IMR-90 (cell line): ENCODE data around the gene COG4. TPM values are rescaled to one million over a fixed set of nuclear protein-coding genes. Genes with fewer than 3 reads are reported as not detected.

Source experiments
- ATAC-seq: fragments of 200-7000 bp; cut with Tn5 transposase; 2 replicates; pipeline ENCODE4 v1.9.1; 2020; ENCODE audit warnings: low read depth, mild to moderate bottlenecking, moderate library complexity
- BruUV-seq: library from RNA; stranded (reverse); fragments of 400-500 nt; replicated peaks from 2 replicates; lab custom pipeline; 2021; lab: Mats Ljungman, UMichigan
- CTCF ChIA-PET: fragments of 300-600 bp; formaldehyde crosslinking; extraction: SDS; loops from one replicate; lab custom pipeline; 2021; ENCODE audit warnings: antibody characterized with exemption; lab: Yijun Ruan, JAX
- POLR2A ChIA-PET: fragments of 300-600 bp; sonication (Branson Sonifier 250); formaldehyde crosslinking; loops from one replicate; lab custom pipeline; 2022; ENCODE audit warnings: antibody characterized with exemption; ENCODE audit not compliant: unreplicated experiment; lab: Charles Lee
- DNase-seq: peaks from one replicate; pipeline ENCODE4 v3.0.0; 2013
- H2AFZ ChIP-seq: replicated peaks from 2 replicates; pipeline ENCODE3; 2013; ENCODE audit warnings: low read length, mild to moderate bottlenecking; ENCODE audit not compliant: poor library complexity
- H2AK5ac ChIP-seq: 2 replicates; pipeline ENCODE4 v1.6.1; 2013; ENCODE audit warnings: low read depth, low read length, inconsistent platforms
- H2AK9ac ChIP-seq: replicated peaks from 2 replicates; pipeline ENCODE3; 2013; ENCODE audit warnings: mild to moderate bottlenecking, low read depth, low read length, moderate library complexity; ENCODE audit not compliant: poor library complexity
- H2BK120ac ChIP-seq: 2 replicates; pipeline ENCODE4 v1.6.1; 2013; ENCODE audit warnings: low read depth, low read length, inconsistent platforms
- H2BK15ac ChIP-seq: 3 replicates; pipeline ENCODE4 v1.6.1; 2013; ENCODE audit warnings: low read depth, low read length, inconsistent platforms
- H2BK20ac ChIP-seq: 2 replicates; pipeline ENCODE4 v1.6.1; 2013; ENCODE audit warnings: low read depth, mild to moderate bottlenecking, inconsistent platforms, low read length, moderate library complexity
- H2BK5ac ChIP-seq: 2 replicates; pipeline ENCODE4 v1.6.1; 2013; ENCODE audit warnings: mild to moderate bottlenecking, low read depth, low read length, inconsistent platforms; ENCODE audit not compliant: poor library complexity, severe bottlenecking
- H3K14ac ChIP-seq: replicated peaks from 2 replicates; pipeline ENCODE4 v1.6.1; 2013; ENCODE audit warnings: low read depth, low read length, inconsistent platforms
- H3K18ac ChIP-seq: 2 replicates; pipeline ENCODE4 v1.6.1; 2013; ENCODE audit warnings: low read depth, low read length, control low read depth
- H3K23ac ChIP-seq: 2 replicates; pipeline ENCODE4 v1.6.1; 2013; ENCODE audit warnings: low read depth, low read length, inconsistent platforms
- H3K27ac ChIP-seq: 2 replicates; pipeline ENCODE4 v1.5.1; 2013; ENCODE audit warnings: mild to moderate bottlenecking, control low read depth, low read length; ENCODE audit not compliant: insufficient read depth
- H3K27me3 ChIP-seq: 2 replicates; pipeline ENCODE4 v1.6.1; 2013; ENCODE audit warnings: low read length; ENCODE audit not compliant: control insufficient read depth, insufficient read depth
- H3K36me3 ChIP-seq: 2 replicates; pipeline ENCODE4 v1.6.1; 2013; ENCODE audit warnings: low read length, mixed read lengths; ENCODE audit not compliant: control insufficient read depth, insufficient read depth
- H3K4ac ChIP-seq: 2 replicates; pipeline ENCODE4 v1.6.1; 2013; ENCODE audit warnings: low read depth, low read length, inconsistent platforms
- H3K4me1 ChIP-seq: 2 replicates; pipeline ENCODE4 v1.6.1; 2013; ENCODE audit warnings: low read length, mixed read lengths; ENCODE audit not compliant: control insufficient read depth, insufficient read depth
- H3K4me2 ChIP-seq: 2 replicates; pipeline ENCODE4 v1.6.1; 2013; ENCODE audit warnings: low read depth, mild to moderate bottlenecking, control low read depth, low read length, moderate library complexity
- H3K4me3 ChIP-seq: 2 replicates; pipeline ENCODE4 v1.5.1; 2013; ENCODE audit warnings: low read depth, mild to moderate bottlenecking, control low read depth, low read length, moderate library complexity; ENCODE audit not compliant: insufficient read depth
- H3K56ac ChIP-seq: 2 replicates; pipeline ENCODE4 v1.6.1; 2013; ENCODE audit warnings: low read length, inconsistent platforms; ENCODE audit not compliant: insufficient read depth; ENCODE audit errors: extremely low read depth
- H3K79me1 ChIP-seq, 2 experiments: 2 replicates each; pipeline ENCODE4 v1.6.1; 2013; ENCODE audit warnings: low read length in 2 of 2, inconsistent platforms in 1 of 2, low read depth in 1 of 2
- H3K9ac ChIP-seq: 2 replicates; pipeline ENCODE4 v1.6.1; 2013; ENCODE audit warnings: low read depth, low read length, control low read depth
- H3K9me1 ChIP-seq: 2 replicates; pipeline ENCODE4 v1.6.1; 2013; ENCODE audit warnings: low read length, inconsistent platforms; ENCODE audit not compliant: insufficient read depth
- H3K9me3 ChIP-seq: 2 replicates; pipeline ENCODE4 v1.6.1; 2013; ENCODE audit warnings: low read length; ENCODE audit not compliant: control insufficient read depth, insufficient read depth
- H4K20me1 ChIP-seq: 2 replicates; pipeline ENCODE4 v1.6.1; 2013; ENCODE audit warnings: low read length, inconsistent platforms; ENCODE audit not compliant: insufficient read depth
- H4K5ac ChIP-seq: 2 replicates; pipeline ENCODE4 v1.6.1; 2013; ENCODE audit warnings: mild to moderate bottlenecking, low read depth, low read length, control low read depth
- H4K8ac ChIP-seq, 2 experiments: 2 replicates each; pipeline ENCODE4 v1.6.1; 2013; ENCODE audit warnings: low read depth in 2 of 2, low read length in 2 of 2, control low read depth in 1 of 2, inconsistent platforms in 1 of 2
- H4K91ac ChIP-seq: 2 replicates; pipeline ENCODE4 v1.6.1; 2013; ENCODE audit warnings: low read depth, low read length, inconsistent platforms; ENCODE audit not compliant: insufficient read depth
- BHLHE40 ChIP-seq: fragments of 150-350 bp; IDR thresholded peaks from 2 replicates; pipeline ENCODE4 v1.6.1; 2016; ENCODE audit warnings: mild to moderate bottlenecking, low read depth, low read length
- CEBPB ChIP-seq: IDR thresholded peaks from 2 replicates; pipeline ENCODE4 v1.6.1; 2012; ENCODE audit warnings: low read depth, low read length, improper control_type of control experiment
- POLR2A ChIP-seq: IDR thresholded peaks from 2 replicates; pipeline ENCODE4 v1.6.1; 2012; ENCODE audit warnings: mild to moderate bottlenecking, low read depth, low read length
- SMC3 ChIP-seq: fragments of 150-350 bp; IDR thresholded peaks from 2 replicates; pipeline ENCODE4 v1.6.1; 2016; ENCODE audit warnings: low read depth, mild to moderate bottlenecking, antibody characterized with exemption, low read length, moderate library complexity
- WGBS, 2 experiments: methylation state at CpG; one replicate each; pipeline versions ENCODE4 v1.1.5 to v1.1.7; 2013; ENCODE audit warnings: missing lambda C conversion rate in 2 of 2; ENCODE audit not compliant: insufficient read length in 1 of 2; ENCODE audit errors: extremely low coverage in 2 of 2; 5-methylcytosine and 5-hydroxymethylcytosine counted together
- dilution Hi-C: fragments of 300-500 bp; cut with HindIII; formaldehyde crosslinking; loops from one replicate; pipeline ENCODE4 v1.14.3; 2018; ENCODE audit warnings: low sequenced_read_pairs; ENCODE audit not compliant: unreplicated experiment
- in situ Hi-C: fragments of 300-500 bp; cut with MboI; formaldehyde crosslinking; loops from 3 replicates; pipeline ENCODE4 v1.14.3; 2019; ENCODE audit warnings: low sequenced_read_pairs, inconsistent platforms, mixed read lengths
- intact Hi-C: fragments of 100-400 bp; cut with micrococcal nuclease; formaldehyde crosslinking; loops from 2 replicates; pipeline ENCODE4 v1.10.0; 2022
- polyA plus RNA-seq, 3 experiments: library from polyadenylated mRNA; depleted of rRNA; stranded (reverse); fragments of >200 nt; gene quantifications; 2 replicates each; pipeline ENCODE4 v1.2.3, GENCODE V29; 2012; ENCODE audit warnings: low replicate concordance in 1 of 3
- total RNA-seq: library from RNA; depleted of rRNA; stranded (reverse); fragments of >200 nt; gene quantifications from 2 replicates; pipeline ENCODE4 v1.2.3, GENCODE V29; 2012
- TF ChIP-seq, protein P1 (sequence below): fragments of 150-350 bp; IDR thresholded peaks from 2 replicates; pipeline ENCODE4 v1.6.1; 2017; ENCODE audit warnings: mild to moderate bottlenecking, antibody characterized with exemption, low read length, low read depth
- TF ChIP-seq, protein P2 (sequence below): fragments of 150-350 bp; IDR thresholded peaks from 2 replicates; pipeline ENCODE4 v1.6.1; 2016; ENCODE audit warnings: low read depth, mild to moderate bottlenecking, low read length, moderate library complexity, borderline replicate concordance
- TF ChIP-seq, protein P3 (sequence below): conservative IDR thresholded peaks from 2 replicates; pipeline ENCODE4 v1.5.1; 2012; ENCODE audit warnings: mild to moderate bottlenecking, low read depth, low read length, improper control_type of control experiment

Gene COG4
- total and polyA plus RNA-seq, 2 of the 4 experiments (the other 2 are of a cell fraction), result 47.5 to 96.1 TPM

DNA sequence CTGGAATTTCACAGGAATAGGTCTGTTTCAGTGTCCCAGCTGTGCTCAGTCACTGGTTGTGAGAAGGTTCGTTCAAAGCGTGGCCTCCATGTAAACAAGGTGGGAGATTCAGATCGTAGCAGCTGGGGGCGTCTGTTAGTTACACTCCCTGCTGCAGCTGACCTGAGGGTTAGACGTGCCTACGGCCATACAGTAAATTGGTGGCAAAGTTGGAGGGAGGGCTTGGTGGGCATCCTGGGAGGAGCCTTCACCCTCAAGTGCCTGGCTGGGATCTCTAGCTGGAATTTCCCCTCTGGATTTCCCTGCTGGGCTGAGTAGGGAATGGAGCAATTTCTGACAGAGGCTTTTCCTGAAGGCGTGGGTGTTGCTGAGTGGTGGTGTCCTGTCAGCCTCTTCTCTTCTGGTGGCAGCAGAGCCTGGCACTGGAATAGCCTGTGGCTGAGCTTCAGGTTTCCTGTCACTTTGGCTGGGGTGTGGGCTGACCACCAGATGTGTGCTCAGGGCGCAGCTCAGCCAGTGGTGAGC lies 62.6 kb downstream of the COG4 start:
- CTCF ChIA-PET, result interaction anchor here (1.1 kb wide), 1 partner anchor 11 kb away, joined by 4 read pairs; no protein-coding TSS in a partner anchor
- no peaks in the 10 kb centered on the region for H3K27me3 ChIP-seq
- in situ Hi-C loops, result no loop called here

More for the DNA sequence above, 62.6 kb downstream of the COG4 start:
- TF ChIP-seq, protein P1, sequence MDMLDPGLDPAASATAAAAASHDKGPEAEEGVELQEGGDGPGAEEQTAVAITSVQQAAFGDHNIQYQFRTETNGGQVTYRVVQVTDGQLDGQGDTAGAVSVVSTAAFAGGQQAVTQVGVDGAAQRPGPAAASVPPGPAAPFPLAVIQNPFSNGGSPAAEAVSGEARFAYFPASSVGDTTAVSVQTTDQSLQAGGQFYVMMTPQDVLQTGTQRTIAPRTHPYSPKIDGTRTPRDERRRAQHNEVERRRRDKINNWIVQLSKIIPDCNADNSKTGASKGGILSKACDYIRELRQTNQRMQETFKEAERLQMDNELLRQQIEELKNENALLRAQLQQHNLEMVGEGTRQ, result no peak
- TF ChIP-seq BHLHE40 (no peak), SMC3 (no peak), POLR2A (no peak), CEBPB (0 out of 2 replicates have a peak, but pooled peaks have one; percentile 15)
- TF ChIP-seq, protein P2, sequence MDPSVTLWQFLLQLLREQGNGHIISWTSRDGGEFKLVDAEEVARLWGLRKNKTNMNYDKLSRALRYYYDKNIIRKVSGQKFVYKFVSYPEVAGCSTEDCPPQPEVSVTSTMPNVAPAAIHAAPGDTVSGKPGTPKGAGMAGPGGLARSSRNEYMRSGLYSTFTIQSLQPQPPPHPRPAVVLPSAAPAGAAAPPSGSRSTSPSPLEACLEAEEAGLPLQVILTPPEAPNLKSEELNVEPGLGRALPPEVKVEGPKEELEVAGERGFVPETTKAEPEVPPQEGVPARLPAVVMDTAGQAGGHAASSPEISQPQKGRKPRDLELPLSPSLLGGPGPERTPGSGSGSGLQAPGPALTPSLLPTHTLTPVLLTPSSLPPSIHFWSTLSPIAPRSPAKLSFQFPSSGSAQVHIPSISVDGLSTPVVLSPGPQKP, result no peak
- TF ChIP-seq, protein P3, sequence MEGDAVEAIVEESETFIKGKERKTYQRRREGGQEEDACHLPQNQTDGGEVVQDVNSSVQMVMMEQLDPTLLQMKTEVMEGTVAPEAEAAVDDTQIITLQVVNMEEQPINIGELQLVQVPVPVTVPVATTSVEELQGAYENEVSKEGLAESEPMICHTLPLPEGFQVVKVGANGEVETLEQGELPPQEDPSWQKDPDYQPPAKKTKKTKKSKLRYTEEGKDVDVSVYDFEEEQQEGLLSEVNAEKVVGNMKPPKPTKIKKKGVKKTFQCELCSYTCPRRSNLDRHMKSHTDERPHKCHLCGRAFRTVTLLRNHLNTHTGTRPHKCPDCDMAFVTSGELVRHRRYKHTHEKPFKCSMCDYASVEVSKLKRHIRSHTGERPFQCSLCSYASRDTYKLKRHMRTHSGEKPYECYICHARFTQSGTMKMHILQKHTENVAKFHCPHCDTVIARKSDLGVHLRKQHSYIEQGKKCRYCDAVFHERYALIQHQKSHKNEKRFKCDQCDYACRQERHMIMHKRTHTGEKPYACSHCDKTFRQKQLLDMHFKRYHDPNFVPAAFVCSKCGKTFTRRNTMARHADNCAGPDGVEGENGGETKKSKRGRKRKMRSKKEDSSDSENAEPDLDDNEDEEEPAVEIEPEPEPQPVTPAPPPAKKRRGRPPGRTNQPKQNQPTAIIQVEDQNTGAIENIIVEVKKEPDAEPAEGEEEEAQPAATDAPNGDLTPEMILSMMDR, result no peak
- Histone ChIP-seq H2AFZ (peak overlapping the region; percentile 12), H3K9me3 (no peaks in the 10 kb centered on the region), H3K36me3 (peaks cover 12% of the 10 kb centered on the region), H4K5ac (no peak overlapping the region), H2AK5ac (no peak overlapping the region), H3K56ac (no peak overlapping the region), H2BK20ac (no peak overlapping the region), H3K27ac (no peak overlapping the region), H4K20me1 (peaks cover 3% of the 10 kb centered on the region; the same call in 1 of the 2 replicates), H2BK120ac (no peak overlapping the region), H3K9ac (no peak overlapping the region), H4K8ac (0 out of 4 replicates have a peak overlapping the region, but pooled peaks of 1 of the 2 experiments have one; percentile 10), H3K4me1 (peaks cover 6% of the 10 kb centered on the region), H2AK9ac (peak overlapping the region; percentile 33), H3K79me1 (peaks cover 0 to 10% of the 10 kb centered on the region in 2 experiments; a peak in 1 of 4 replicates), H2BK15ac (no peak overlapping the region), H3K14ac (no peak overlapping the region), H2BK5ac (no peak overlapping the region), H3K4ac (no peak overlapping the region), H3K23ac (no peak overlapping the region), H3K4me2 (peak overlapping the region; percentile 66; the same call in 1 of the 2 replicates), H4K91ac (no peak overlapping the region), H3K18ac (no peak overlapping the region), H3K4me3 (no peak overlapping the region), H3K9me1 (0 out of 2 replicates have a peak, but pooled peaks cover 2% of the 10 kb centered on the region)
- ATAC-seq, result peak; percentile 82
- BruUV-seq, result no TSS peak
- peak; percentile 39 for DNase-seq
- dilution Hi-C loops, result no loop called here
- intact Hi-C loops, result no loop called here
- WGBS, 2 experiments, result 43% methylated on average over 5 of the region's 8 CpGs; no CpG with 5 or more reads in 1 of the 2 experiments
- POLR2A ChIA-PET, result no interaction called here
